ENCODE measurements around the gene PLA2G2E.
A peak's percentile ranks its signal among the peaks of the same experiment; 100 is the strongest.

PLA2G2E gene, protein sequence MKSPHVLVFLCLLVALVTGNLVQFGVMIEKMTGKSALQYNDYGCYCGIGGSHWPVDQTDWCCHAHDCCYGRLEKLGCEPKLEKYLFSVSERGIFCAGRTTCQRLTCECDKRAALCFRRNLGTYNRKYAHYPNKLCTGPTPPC

DNA sequence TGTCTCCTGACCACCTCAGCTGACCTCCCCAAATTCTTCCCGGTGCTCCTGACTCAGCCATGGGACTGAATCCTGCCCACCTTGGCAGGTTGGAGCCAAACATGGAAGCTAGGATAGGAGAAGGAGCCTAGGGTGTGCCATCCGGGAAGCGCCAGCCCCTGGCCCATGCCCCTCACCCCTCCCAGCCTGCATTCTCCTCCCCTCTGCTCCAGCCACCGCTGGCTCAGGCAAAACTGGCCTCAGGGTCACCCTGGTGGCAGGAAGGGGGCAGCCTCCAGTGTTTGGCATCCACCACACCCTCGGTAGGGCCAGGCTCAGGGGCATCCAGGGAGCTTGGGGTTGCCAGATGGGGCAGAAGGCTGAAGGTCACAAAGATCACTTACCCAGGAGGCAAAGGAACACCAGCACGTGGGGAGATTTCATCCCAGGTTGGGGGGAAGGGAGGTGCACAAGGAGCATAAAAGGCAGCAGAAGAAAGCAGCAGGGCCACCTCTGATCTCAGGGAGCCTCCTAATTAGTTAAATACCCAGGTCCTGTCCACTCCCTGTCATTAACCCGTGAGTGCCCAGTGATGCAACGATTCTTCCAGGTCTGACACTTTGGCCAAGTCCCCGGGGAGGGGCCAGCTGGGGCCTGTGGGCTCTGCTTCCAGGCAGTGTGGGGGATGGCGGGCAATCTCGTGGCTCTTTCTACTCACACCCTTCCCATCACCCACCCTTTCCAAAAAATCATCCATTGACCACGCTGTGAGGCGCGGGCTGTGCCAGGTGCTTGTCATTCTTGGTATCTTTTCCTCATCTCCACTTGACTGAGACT, at the start of gene PLA2G2E:
PLA2G2E (minus strand) TSS at position 481 of the 816 bp plus-strand sequence; CDS start at position 423, 58 bp downstream.
- DNase-seq (ENCODE audit: low spot score), result no peak

DNA sequence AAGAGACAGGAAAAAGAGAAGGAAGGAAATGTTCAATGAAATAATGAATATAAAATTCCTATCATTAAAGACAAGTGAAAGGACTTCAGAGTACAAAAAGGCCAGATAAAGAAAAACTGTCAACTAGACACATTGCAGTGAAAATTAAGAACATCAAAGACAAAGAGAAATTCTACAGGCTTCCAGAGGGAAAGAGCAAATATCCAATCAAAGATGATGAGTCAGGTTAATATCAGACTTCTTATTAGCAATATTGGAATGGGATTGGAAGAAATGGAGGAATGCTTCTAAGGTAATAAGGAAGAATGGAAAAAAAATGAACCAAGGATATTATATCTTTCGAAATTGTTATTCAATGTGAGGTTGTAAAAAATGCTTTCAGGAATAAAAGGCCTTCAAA, 48.2 kb upstream of the PLA2G2E start:
- no peak for DNase-seq (ENCODE audit: low spot score)

DNA sequence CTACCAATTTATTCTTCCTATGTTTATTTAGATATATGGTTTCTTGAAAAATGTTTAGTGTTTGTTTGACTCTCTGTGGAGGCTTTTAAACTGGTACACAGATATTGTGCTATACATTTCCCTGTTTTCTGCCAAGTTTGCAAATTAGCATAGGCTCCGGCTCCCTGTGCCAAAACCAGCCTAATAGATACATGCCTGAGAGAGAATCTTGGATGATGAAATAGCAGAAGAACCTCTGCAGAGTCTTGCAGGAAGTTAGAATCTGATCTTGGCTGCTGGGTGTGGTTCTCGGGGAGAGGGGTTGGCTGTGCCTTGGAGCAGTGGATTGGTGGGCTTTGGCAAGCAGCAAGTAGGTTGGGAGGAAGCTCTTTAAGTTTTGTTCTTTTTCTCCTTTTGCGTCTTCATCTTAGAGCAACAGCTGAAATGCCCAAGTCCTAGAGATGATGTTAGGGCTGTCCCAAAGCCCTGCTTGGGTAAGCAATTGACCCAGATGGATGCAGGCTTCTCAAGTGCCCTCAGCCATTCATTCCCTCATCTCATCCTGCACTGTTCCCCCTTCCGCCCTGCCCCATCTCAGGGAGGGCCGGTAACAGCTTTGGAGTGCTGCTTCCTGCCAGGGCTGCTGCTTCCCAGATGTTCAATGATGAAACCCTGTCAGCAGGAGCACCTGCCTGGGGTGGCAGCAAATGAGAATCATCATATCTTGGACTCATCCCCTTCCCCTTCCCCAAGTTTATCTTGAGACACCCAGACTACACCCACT, 46.7 kb upstream of the PLA2G2E start:
- no peak for DNase-seq (ENCODE audit: low spot score)

DNA sequence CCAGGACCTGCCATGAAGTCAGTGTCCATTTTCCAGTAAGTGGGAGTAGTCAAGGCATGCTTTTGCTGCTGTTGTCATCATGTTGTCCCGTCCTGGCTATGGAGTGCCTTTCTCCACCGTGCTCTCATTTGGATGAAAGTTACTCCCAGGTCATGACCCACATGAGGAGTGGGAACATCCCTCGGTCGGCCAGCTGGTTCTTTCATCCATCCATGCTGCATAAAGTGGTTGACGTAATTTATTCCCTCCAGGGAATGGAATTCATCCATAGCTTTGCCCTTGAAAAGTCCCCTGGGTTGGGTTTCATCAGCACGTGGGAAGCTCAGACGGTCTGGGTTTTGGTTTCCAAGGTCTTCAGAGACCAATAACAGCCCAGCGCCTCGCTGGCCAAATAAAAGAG, 44.4 kb upstream of the PLA2G2E start:
- no peak for DNase-seq (ENCODE audit: low spot score)

DNA sequence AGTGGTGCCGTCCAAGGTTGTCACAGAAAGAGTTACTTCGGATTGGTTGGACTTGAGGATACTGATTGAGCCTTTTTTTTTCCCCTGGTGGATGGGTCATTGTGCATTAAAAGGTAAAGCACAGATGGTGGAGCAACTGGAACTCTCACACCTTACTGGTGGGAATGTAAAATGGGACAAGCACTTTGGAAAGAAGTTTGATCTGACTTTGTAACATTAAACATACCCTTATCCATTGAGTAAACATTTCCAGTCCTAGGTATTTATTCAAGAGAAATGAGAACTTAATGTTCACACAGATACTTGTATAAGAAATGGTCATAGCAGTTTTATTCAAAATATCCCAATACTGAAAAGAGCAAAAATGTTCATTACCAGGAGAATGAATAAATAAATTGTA, 41.1 kb upstream of the PLA2G2E start:
- no peak for DNase-seq (ENCODE audit: low spot score)

DNA sequence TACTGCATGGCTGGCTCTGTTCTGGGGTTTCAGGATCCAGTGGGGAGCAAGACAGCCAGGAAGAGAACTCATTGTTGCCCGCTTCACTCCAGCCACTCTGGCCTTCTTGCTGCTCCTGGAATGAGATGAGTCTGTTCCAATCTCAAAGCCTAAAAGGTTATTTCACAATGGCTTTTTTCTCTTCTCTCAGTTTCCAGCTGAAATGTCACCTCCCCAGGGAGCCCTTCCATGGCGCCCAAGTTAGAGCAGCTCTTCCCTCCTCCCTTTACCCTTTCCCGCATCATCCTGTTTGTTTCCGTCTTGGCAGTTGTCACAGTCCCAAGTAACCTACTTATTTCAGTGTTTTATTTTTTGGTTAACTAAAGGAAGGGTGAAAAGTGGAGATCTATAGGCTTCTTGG, 40.2 kb upstream of the PLA2G2E start:
- no peak for DNase-seq (ENCODE audit: low spot score)

DNA sequence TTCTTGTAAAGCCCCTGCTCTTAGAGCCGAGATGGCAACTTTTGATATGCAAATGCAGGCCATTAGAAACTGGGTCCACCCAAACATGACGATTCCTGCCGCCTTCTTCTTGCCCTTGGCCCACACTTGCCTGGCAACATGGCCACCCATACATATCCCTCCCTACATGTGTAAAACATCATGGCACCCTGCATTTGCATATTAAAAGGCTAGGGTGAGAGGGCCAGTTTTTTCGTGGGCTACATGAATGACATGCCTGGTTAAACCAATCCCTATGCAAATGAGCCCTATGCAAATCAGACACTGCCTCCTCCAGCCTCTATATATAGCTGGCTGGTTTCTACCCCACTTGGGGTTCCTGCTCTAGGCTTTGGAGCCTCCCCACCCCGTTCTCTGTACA, 37.2 kb upstream of the PLA2G2E start:
- no peak for DNase-seq (ENCODE audit: low spot score)

DNA sequence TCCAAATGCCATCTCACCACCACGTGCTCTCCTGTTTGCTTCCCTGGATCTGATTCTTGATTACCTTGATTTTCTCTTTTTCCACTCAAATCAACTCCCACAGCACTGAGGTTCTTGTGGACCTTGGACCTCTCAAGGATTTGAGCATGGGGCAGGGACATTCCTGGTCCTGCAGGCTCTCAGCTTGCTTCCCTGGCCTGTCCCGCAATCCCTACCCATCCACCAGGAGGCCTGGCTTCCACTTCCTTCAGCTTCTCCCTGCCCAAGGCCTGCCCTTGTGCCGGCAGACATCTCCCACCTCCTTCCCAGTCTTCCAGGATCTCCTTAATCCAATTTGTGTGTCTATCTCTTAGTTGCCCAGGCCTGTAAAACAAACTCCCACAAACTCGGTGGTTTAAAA, 34.4 kb upstream of the PLA2G2E start:
- peak; percentile 34 for DNase-seq (ENCODE audit: low spot score)

DNA sequence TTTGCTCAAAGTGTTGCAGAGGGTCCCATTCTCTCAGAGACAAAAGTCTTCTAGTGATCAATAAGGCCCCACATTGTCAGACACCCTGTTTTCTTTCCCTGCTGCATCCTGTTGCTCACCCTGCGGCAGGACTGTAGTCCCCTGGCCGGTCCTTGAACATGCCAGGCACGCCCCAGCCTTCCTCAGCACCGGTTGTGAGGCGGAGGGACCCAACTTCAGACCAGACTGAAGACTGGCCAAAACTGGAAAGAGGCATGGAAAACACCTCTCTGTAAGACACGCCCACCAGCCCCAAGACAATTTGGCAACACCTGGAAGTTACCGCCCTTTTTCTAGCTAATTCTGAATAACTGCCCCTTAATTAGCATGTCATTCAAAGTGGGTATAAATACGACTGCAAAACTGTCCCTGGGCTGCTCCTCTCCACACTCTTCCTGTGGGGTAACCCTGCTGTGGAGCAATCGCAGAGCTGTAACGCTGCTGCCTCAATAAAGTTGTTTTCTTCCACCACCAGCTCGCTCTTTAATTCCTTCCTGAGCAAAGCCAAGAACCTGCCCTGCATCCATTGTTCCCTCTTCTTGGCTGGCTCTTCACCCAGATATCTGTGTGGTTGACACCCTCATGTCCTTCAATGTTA, 32.2 kb upstream of the PLA2G2E start:
- DNase-seq (ENCODE audit: low spot score), result no peak

DNA sequence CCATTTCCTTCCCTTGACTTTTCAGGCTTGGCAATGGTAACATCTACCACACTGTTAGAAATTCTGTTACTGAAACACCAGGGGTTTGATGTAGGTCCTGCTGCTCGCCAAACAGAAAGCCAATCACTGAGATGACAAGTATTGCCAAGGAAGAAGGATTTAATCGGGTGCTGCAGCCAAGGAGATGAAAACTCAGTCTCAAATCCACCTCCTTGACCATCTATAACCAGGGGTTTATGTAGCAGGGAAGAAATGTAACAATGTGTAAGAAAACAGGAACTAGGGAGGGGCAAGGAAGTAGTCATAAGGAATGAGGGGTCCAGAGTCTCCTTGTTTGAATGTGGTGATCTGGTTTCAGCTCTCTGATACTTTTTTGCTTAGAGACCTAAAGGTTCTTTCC, 30.6 kb upstream of the PLA2G2E start:
- no peak for DNase-seq (ENCODE audit: low spot score)

DNA sequence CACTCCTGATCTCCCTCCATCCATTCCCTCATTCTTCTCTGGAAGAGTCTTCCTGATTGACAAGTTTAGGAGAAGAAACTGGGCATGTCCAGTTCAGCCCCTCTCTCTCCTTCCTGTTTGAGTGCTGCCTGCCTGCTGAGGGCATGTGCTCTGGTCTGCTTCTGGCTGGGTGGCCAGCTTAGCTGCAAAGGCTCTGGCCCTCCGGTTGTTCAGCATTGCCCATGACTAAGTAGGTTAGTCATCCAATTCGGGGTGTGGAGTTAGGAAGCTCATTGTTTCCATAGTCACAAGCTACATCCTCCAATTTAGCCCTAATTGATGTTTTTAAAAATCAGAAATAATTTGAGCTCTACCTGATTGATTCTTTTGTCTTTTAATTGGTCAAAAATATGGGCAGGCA, 25.6 kb upstream of the PLA2G2E start:
- peak; percentile 92 for DNase-seq (ENCODE audit: low spot score)

DNA sequence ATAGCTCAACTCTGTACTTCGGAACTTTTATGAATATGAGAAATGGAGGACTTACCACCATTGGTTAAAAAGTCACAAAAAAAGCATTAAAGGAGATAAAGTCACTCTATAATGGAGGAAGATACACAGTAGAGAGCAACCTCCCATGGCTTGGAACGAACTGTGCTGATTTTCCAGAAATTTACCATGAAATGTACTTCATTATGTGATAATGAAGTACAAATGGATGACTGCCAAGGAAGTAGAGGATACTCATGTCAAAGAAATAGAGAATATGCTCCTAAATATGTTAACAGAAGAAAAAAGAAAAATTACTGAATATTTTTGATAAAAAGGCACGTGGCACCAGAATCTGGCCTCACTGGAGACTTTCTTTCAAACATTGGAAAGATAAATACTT, 23.6 kb upstream of the PLA2G2E start:
- no peak for DNase-seq (ENCODE audit: low spot score)

DNA sequence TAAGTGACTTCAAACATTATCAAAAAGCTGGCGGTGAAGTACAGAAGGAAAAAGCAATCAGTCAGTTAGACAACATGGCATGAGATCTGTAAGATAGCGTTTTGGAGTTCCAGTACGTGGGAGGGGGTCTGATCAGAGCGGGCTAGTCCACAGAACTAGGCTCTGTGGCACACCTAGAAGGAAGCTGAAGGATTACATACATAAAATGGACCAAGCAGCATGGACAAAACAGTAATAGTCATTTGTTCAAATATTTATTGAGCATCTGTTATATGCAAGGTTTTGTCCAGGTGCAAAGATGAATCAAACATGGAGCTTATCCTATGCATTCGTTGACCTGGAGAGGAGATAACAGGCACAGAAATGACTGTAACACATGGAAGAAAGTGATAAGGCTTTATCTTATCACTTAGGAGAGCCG, 22.9 kb upstream of the PLA2G2E start:
- DNase-seq (ENCODE audit: low spot score), result no peak

DNA sequence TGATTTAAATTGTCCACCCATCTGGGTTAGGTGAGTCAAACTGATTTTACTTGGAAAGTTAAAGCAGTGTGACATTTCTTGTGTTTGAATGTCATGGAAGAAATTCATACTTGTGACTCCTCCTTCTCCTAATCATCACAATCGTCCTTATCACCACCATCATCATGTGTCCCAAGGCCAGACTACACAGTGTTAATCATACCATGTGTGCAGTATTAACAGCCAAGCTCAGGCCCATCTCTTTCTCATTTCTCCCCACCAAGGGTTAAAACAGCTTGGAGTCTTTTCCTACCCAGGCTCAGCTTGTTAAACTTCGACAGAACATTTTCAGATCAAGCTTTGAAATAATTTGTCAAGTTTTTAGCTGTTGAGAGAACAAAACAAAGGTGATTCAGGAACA, 22.5 kb upstream of the PLA2G2E start:
- no peak for DNase-seq (ENCODE audit: low spot score)

DNA sequence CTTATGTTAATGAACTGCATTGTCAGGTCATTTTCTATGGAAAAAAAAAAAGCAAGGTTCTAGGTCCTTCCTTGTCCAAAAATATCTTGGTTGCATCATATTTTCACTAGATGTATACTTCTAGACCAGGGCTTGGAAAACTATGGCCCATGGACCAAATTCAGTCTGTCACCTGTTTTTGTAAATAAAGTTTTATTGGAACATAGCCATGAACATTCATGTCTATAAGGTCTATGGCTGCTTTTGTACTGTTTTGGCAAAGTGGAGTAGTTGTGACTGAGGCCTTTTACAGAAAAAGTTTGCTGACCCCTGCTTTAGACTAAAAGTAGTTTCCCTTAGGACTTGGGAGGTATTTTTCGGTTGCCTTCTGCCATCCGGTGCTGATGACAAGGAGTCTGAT, 19.2 kb upstream of the PLA2G2E start:
- DNase-seq (ENCODE audit: low spot score), result no peak

DNA sequence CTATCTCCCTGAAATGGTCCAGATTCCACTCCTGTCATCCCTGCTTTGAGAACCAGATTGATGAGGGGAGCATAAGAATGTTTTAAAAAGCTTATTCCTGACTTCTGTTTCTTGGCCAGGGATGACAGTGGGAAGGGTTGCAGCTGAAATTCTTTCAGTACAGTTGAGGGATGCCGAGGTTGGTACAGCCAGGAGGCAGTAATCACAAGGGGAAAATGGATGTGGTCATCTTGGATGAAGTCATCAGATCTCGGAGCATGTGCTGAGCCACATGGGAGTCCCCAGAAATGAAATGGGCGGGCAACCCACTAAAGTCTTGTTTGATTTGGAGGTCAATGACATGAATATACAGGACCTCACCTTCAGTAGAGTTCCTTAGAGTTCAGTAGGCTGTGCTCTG, 18.7 kb upstream of the PLA2G2E start:
- no peak for DNase-seq (ENCODE audit: low spot score)

DNA sequence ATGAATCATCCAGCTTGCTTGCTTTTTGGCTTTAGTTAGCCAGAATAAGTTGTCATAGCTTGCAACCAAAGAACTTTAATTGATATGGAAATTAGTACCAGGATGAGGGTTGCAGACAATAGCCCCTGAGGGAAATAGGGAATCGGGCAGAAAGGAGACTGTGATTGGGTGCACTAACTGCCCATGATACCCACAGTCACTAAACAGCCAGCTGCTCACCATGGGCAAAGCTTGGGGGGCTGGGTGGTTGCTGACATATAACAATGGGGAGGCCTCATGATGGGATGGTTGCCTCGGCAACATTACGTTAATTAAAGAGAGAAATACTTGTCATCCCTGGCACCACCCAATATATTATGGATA, 17.8 kb upstream of the PLA2G2E start:
- DNase-seq (ENCODE audit: low spot score), result no peak

DNA sequence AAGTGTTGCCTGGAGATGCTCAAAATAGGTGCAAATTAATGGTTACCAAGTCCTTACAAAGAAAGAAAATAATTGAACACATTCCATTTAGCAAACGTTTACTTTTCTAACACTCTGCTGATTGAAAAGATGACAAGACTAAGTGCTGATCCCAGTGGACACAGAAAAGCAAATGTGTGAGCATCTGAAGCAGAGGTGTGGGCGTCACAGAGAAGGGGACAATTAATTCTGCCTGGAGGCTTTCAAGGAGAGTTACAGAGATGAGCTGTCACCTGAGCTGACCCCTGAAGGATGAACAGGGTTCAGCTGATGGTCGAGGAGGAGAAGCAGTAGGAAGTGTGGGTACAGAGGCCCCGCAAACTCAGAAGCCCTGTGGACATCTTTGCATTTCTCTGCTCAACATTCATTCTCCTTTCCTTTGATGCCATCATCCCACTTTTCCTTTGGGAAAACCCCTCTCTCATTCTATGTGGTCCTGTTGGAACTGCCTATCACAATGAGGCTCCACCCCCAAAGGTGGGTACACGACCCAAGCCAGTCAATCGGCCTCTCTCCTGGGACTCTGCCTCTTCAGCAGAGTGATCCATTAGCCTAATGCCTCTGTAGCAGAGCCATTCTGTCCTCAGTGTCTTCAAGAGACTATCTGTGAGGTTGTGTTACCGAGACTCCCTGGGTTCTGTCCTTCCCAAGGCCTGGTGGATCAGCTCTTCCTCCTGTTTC, 17.2 kb upstream of the PLA2G2E start:
- DNase-seq (ENCODE audit: low spot score), result no peak

DNA sequence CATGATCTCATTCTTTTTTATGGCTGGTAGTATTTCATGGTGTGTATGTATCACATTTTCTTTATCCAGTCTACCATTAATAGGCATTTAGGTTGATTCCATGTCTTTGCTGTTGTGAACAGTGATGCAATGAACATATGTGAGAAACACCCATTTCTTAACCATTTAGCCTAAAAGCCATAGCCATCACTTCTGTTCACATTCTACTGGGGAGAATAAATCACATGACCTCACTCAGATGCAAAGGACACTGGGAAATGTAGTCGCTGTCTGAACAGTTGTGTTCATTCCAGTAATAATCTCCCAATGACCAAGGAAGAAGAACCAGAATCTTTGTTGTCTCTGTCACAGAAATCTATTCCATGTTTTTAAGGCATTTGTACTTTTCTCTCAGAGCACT, 15.1 kb upstream of the PLA2G2E start:
- no peak for DNase-seq (ENCODE audit: low spot score)

DNA sequence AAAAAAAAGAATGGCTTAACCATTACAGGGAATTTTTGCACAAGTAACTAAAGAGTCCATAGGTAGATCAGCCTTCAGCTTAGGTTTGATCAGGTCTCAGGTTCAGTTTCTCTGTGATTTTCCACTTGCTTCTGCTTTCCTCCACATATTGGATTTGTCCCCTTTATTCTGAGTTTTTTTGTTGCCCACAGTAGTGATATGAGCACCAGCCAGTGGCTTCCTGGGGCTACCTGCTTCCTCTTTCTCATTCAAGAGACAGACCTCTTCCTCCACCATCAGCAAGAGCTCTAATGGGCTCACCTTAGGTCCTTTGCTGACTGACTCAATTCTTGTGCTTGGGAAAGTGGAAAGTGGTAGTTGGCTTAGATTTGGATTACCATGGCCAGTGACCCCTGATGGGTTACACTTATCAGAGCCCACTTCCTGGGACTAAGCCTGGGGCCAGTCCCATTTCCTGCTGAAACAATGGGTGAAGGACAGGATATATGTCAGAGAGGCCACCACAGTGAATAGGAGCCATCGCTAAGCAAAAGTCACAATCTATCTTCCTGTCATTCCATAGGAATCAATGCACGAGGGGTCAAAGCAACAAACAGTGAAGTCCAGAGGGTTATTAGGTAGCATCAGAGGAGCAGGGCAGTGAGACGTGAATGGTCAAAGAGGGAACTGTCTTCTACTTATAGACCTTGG, 12.8 kb upstream of the PLA2G2E start:
- no peak for DNase-seq (ENCODE audit: low spot score)

DNA sequence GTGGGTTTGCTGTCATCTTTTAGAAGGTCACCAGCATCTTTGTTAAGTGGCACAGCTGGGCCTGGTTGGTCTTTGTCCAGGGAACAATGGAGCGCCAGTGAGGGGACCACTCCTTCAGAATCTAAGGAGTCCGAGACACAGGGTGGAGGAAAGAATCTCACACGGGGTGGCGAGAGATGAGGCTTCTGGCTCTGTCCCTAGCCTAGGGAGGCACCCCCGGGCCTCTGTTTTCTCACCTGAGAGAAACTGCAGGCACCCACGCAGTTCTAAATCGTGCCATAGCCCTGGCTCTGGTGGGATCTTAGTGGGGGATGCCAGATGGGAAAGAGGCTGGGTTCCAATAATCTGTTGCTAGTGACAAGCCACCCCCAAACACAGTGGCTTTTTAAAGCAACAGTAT, 10.9 kb upstream of the PLA2G2E start:
- no peak for DNase-seq (ENCODE audit: low spot score)

DNA sequence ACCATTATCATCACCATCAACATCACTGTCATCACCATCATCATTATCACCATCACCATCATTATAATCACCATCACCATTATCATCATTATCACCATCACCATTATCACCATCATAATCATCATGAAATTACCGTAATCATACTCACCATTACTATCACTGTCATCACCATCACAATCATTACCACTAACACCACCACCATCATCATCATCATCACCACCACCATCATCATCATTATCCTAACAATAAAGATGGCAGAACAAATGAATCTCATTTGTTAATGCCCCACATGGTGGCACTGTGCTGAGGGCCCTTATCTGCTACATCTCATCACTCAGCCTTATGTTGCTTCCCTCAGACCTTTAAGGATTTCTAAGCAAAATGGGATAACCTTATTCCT, 9.4 kb upstream of the PLA2G2E start:
- no peak for DNase-seq (ENCODE audit: low spot score)
